ENCODE results near the gene VPS13C. TPM values are rescaled to one million over a fixed set of nuclear protein-coding genes. Genes with fewer than 3 reads are reported as not detected.

Gene VPS13C
- total RNA-seq, 2 donors from 2014 or later = 28.7 to 47.2 TPM

- peak; percentile 77 for DNase-seq
- H3K4me1 Mint-ChIP-seq = peaks cover 12% of the 10 kb centered on the region
- Histone ChIP-seq H3K36me3 (ENCODE audit: control insufficient read depth, insufficient read depth, low read length) (no peaks in the 10 kb centered on the region), H3K4me3 (ENCODE audit: low read length) (peak overlapping the region; percentile 28), H3K27me3 (ENCODE audit: control insufficient read depth, insufficient read depth, low read length, poor library complexity, severe bottlenecking) (peaks cover 81% of the 10 kb centered on the region), H3K9ac (ENCODE audit: extremely low read depth, low read length, poor library complexity, severe bottlenecking) (no peak overlapping the region), H3K27ac (ENCODE audit: low read depth, low read length) (no peak overlapping the region), H3K4me1 (ENCODE audit: control insufficient read depth, insufficient read depth, low read length) (no peaks in the 10 kb centered on the region), H3K9me3 (ENCODE audit: control insufficient read depth, low read length) (no peaks in the 10 kb centered on the region)
- H3K4me3 Mint-ChIP-seq = peak overlapping the region; percentile 42
- H3K36me3 Mint-ChIP-seq (ENCODE audit: low read depth) = no peaks in the 10 kb centered on the region
- no peak overlapping the region for H3K27ac Mint-ChIP-seq
- no peaks in the 10 kb centered on the region for H3K9me3 Mint-ChIP-seq
- H3K27me3 Mint-ChIP-seq (ENCODE audit: insufficient read depth) = peaks cover 72% of the 10 kb centered on the region
- no peak for TF ChIP-seq CTCF (conservative IDR thresholded peaks at IDR 0.05)
- WGBS, 2 experiments (ENCODE audit: insufficient coverage in 1 of 2, insufficient read length in 1 of 2) = 3 to 14% methylated on average over 3 to 62 of the region's 62 CpGs
These were observed 7.3 kb upstream of the VPS13C start for GRCh38 chr15:62067448-62068044.

- WGBS, 2 experiments (ENCODE audit: insufficient coverage in 1 of 2, insufficient read length in 1 of 2) = 8 to 9% methylated on average over 23 to 33 of the region's 33 CpGs
- TF ChIP-seq CTCF (conservative IDR thresholded peaks at IDR 0.05) = peak; percentile 54
- H3K4me1 Mint-ChIP-seq = peaks cover 12% of the 10 kb centered on the region
- Histone ChIP-seq H3K27me3 (ENCODE audit: control insufficient read depth, insufficient read depth, low read length, poor library complexity, severe bottlenecking) (peaks cover 88% of the 10 kb centered on the region), H3K9me3 (ENCODE audit: control insufficient read depth, low read length) (no peaks in the 10 kb centered on the region), H3K36me3 (ENCODE audit: control insufficient read depth, insufficient read depth, low read length) (no peaks in the 10 kb centered on the region), H3K27ac (ENCODE audit: low read depth, low read length) (no peak within 1 kb of the TSS), H3K9ac (ENCODE audit: extremely low read depth, low read length, poor library complexity, severe bottlenecking) (no peak within 1 kb of the TSS), H3K4me3 (ENCODE audit: low read length) (peak within 1 kb of the TSS; percentile 50), H3K4me1 (ENCODE audit: control insufficient read depth, insufficient read depth, low read length) (no peaks in the 10 kb centered on the region)
- H3K27ac Mint-ChIP-seq = no peak within 1 kb of the TSS
- H3K36me3 Mint-ChIP-seq (ENCODE audit: low read depth) = no peaks in the 10 kb centered on the region
- H3K9me3 Mint-ChIP-seq = no peaks in the 10 kb centered on the region
- peak within 1 kb of the TSS; percentile 42 for H3K4me3 Mint-ChIP-seq
- H3K27me3 Mint-ChIP-seq (ENCODE audit: insufficient read depth) = peaks cover 79% of the 10 kb centered on the region
- peak; percentile 95 for DNase-seq
These were observed 6.6 kb upstream of the VPS13C start, which contains the start of gene C2CD4A for GRCh38 chr15:62066663-62067447. Gene C2CD4A (plus strand): TSS chr15:62066977. CDS start chr15:62067614, 637 bp downstream.

GRCh38 chr15:62063825-62064635 is 3.8 kb upstream of the VPS13C start:
- peaks cover 4% of the 10 kb centered on the region for H3K4me1 ChIP-seq (ENCODE audit: control insufficient read depth, insufficient read depth, low read length)
- H3K36me3 ChIP-seq (ENCODE audit: control insufficient read depth, insufficient read depth, low read length) = no peaks in the 10 kb centered on the region
- no peak for DNase-seq
- peaks cover 82% of the 10 kb centered on the region for H3K27me3 ChIP-seq (ENCODE audit: control insufficient read depth, insufficient read depth, low read length, poor library complexity, severe bottlenecking)
- TF ChIP-seq CTCF (conservative IDR thresholded peaks at IDR 0.05) = no peak
- H3K9me3 Mint-ChIP-seq = no peaks in the 10 kb centered on the region
- H3K4me3 ChIP-seq (ENCODE audit: low read length) = no peak overlapping the region
- H3K36me3 Mint-ChIP-seq (ENCODE audit: low read depth) = no peaks in the 10 kb centered on the region
- WGBS, 2 experiments (ENCODE audit: insufficient coverage in 1 of 2, insufficient read length in 1 of 2) = 83 to 100% methylated on average over 2 to 6 of the region's 6 CpGs
- H3K4me3 Mint-ChIP-seq = no peak overlapping the region
- no peak overlapping the region for H3K27ac ChIP-seq (ENCODE audit: low read depth, low read length)
- H3K9ac ChIP-seq (ENCODE audit: extremely low read depth, low read length, poor library complexity, severe bottlenecking) = no peak overlapping the region
- peaks cover 16% of the 10 kb centered on the region for H3K4me1 Mint-ChIP-seq
- H3K27me3 Mint-ChIP-seq (ENCODE audit: insufficient read depth) = peaks cover 79% of the 10 kb centered on the region
- H3K27ac Mint-ChIP-seq = no peak overlapping the region
- H3K9me3 ChIP-seq (ENCODE audit: control insufficient read depth, low read length) = no peaks in the 10 kb centered on the region
